DOHH2 (cell line): ENCODE data around the gene INPP4B.

Source experiments
- H3F3A ChIP-seq: fragments of 200-600 bp; sonication (generic), shearing (Covaris generic); 2 replicates; pipeline ENCODE4 v1.6.0; 2016; ENCODE audit warnings: antibody characterized with exemption, mild to moderate bottlenecking; ENCODE audit not compliant: control insufficient read depth, insufficient read depth
- H3K27ac ChIP-seq: fragments of 200-600 bp; sonication (generic); 2 replicates; pipeline ENCODE4 v1.5.1; 2014; ENCODE audit warnings: low read depth, mild to moderate bottlenecking, low read length, moderate library complexity
- H3K27me3 ChIP-seq: fragments of 200-600 bp; sonication (generic); 2 replicates; pipeline ENCODE4 v1.6.1; 2014; ENCODE audit warnings: mild to moderate bottlenecking, low read length, mixed read lengths; ENCODE audit not compliant: control insufficient read depth
- H3K36me3 ChIP-seq: fragments of 200-600 bp; sonication (generic); 2 replicates; pipeline ENCODE4 v1.6.1; 2014; ENCODE audit warnings: mild to moderate bottlenecking, low read length, moderate library complexity, mixed read lengths; ENCODE audit not compliant: control insufficient read depth
- H3K4me1 ChIP-seq: fragments of 200-600 bp; sonication (generic); 2 replicates; pipeline ENCODE4 v1.6.1; 2014; ENCODE audit warnings: mild to moderate bottlenecking, low read length, mixed read lengths; ENCODE audit not compliant: control insufficient read depth
- H3K4me2 ChIP-seq: fragments of 200-600 bp; sonication (generic); 2 replicates; pipeline ENCODE4 v1.6.0; 2014; ENCODE audit warnings: mild to moderate bottlenecking, low read length, moderate library complexity
- H3K4me3 ChIP-seq: fragments of 200-600 bp; sonication (generic); 2 replicates; pipeline ENCODE4 v1.5.1; 2014; ENCODE audit warnings: mild to moderate bottlenecking, low read length, mixed read lengths
- H3K79me2 ChIP-seq: fragments of 200-600 bp; sonication (generic); 2 replicates; pipeline ENCODE4 v1.6.1; 2014; ENCODE audit warnings: mild to moderate bottlenecking, low read length, mixed read lengths; ENCODE audit not compliant: control insufficient read depth
- H3K9me2 ChIP-seq: fragments of 200-600 bp; sonication (generic); replicated peaks from 2 replicates; pipeline ENCODE4 v1.6.1; 2014; ENCODE audit warnings: mild to moderate bottlenecking, low read length, mixed read lengths; ENCODE audit not compliant: control insufficient read depth
- H3K9me3 ChIP-seq: fragments of 200-600 bp; sonication (generic); 2 replicates; pipeline ENCODE4 v1.6.1; 2014; ENCODE audit warnings: antibody characterized with exemption, low read length, mixed read lengths; ENCODE audit not compliant: control insufficient read depth, insufficient read depth
- H4K20me1 ChIP-seq: fragments of 200-600 bp; sonication (generic); 2 replicates; pipeline ENCODE4 v1.6.0; 2014; ENCODE audit warnings: low read depth, mild to moderate bottlenecking, antibody characterized with exemption, low read length, moderate library complexity; ENCODE audit not compliant: control insufficient read depth, insufficient read depth
- CTCF ChIP-seq: fragments of 200-600 bp; sonication (generic); IDR thresholded peaks from one replicate; pipeline ENCODE4 v1.5.1; 2014; ENCODE audit warnings: antibody characterized with exemption, mild to moderate bottlenecking, low read depth, low read length; ENCODE audit not compliant: poor library complexity, severe bottlenecking
- EZH2phosphoT487 ChIP-seq: fragments of 200-600 bp; sonication (generic); IDR thresholded peaks from 2 replicates; pipeline ENCODE4 v1.6.1; 2017; ENCODE audit warnings: borderline replicate concordance, mild to moderate bottlenecking, antibody characterized with exemption, low read length, moderate library complexity, mixed read lengths

The INPP4B gene

GRCh38 chr4:142567199-142567598 lies 278.9 kb downstream of the INPP4B start:
- Histone ChIP-seq H3F3A (no peaks in the 10 kb centered on the region), H3K4me3 (no peak overlapping the region), H3K36me3 (no peaks in the 10 kb centered on the region), H3K27ac (no peak overlapping the region), H4K20me1 (no peaks in the 10 kb centered on the region), H3K27me3 (no peaks in the 10 kb centered on the region), H3K4me2 (no peak overlapping the region), H3K4me1 (no peaks in the 10 kb centered on the region), H3K9me3 (no peaks in the 10 kb centered on the region), H3K9me2 (no peaks in the 10 kb centered on the region), H3K79me2 (no peaks in the 10 kb centered on the region)
- TF ChIP-seq CTCF (no peak), EZH2phosphoT487 (no peak)

DNA sequence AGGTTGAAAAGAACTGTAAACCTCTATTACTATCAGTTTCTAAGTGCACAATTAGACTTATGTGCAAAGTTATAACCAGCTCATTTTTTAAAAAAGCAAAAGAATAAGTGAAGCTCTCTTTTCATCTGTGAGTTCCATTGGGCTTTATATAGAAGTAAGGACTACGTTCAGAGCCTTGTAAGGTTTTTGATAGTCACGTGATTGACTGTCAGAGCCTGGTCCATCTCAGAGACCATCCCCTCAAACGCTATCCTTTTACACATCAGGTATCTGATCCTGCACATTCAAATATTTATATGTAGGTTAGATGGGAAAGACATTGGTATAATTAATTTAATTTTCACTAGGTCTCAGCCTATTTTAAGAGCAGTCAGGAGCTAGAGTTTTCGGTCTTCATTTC lies 279.3 kb downstream of the INPP4B start:
- Histone ChIP-seq H3K4me2 (no peak overlapping the region), H4K20me1 (no peaks in the 10 kb centered on the region), H3K27me3 (no peaks in the 10 kb centered on the region), H3K4me3 (no peak overlapping the region), H3K36me3 (no peaks in the 10 kb centered on the region), H3K79me2 (no peaks in the 10 kb centered on the region), H3K27ac (no peak overlapping the region), H3K4me1 (no peaks in the 10 kb centered on the region), H3K9me3 (no peaks in the 10 kb centered on the region), H3K9me2 (no peaks in the 10 kb centered on the region), H3F3A (no peaks in the 10 kb centered on the region)
- no peak for TF ChIP-seq EZH2phosphoT487
- TF ChIP-seq CTCF, result no peak

DNA sequence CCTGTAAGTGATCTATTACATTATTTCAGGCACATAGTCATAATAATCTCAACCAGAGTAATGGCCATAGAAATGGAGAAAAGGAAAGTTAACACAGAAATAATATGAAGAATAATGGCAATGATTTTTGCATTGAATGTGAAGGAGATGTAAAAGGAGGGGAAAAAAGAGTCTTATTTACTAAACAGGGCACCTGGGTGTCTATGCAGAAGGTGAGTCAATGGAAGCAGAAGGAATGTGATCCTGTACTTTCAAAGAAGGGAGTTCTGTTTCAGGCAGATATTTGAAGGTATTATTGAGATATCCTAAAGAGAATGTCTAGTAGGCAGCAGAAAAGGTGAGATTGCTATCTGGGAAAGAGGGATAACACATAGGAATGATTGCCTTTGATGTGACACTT lies 279.9 kb downstream of the INPP4B start:
- Histone ChIP-seq H3K27me3 (no peaks in the 10 kb centered on the region), H3K4me2 (no peak overlapping the region), H3K79me2 (no peaks in the 10 kb centered on the region), H3K4me3 (no peak overlapping the region), H3K9me3 (no peaks in the 10 kb centered on the region), H3K4me1 (no peaks in the 10 kb centered on the region), H3K9me2 (no peaks in the 10 kb centered on the region), H3K27ac (no peak overlapping the region), H3F3A (no peaks in the 10 kb centered on the region), H4K20me1 (no peaks in the 10 kb centered on the region), H3K36me3 (no peaks in the 10 kb centered on the region)
- no peak for TF ChIP-seq CTCF
- no peak for TF ChIP-seq EZH2phosphoT487

DNA sequence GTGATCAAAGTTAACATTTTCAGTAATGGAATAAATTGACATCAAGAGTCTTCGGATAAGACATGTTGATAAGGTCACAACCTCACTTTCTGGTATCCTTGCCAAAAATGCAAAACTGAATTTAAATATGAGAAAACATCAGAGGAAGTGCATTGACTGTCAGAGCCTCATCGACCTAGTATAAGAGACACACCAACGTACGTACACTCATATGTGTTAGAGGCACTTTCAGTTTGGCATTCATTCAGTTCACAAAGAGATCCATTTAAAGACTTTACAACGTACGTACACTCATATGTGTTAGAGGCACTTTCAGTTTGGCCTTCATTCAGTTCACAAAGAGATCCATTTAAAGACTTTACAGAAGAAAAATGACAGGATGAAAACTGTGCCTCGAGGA lies 280.3 kb downstream of the INPP4B start:
- H3K79me2 ChIP-seq, result no peaks in the 10 kb centered on the region
- no peaks in the 10 kb centered on the region for H3K9me2 ChIP-seq
- TF ChIP-seq CTCF (no peak), EZH2phosphoT487 (no peak)
- no peak overlapping the region for H3K27ac ChIP-seq
- no peaks in the 10 kb centered on the region for H3K36me3 ChIP-seq
- H3F3A ChIP-seq, result no peaks in the 10 kb centered on the region
- H3K9me3 ChIP-seq, result no peaks in the 10 kb centered on the region
- H4K20me1 ChIP-seq, result no peaks in the 10 kb centered on the region
- no peaks in the 10 kb centered on the region for H3K4me1 ChIP-seq
- H3K4me2 ChIP-seq, result no peak overlapping the region
- no peaks in the 10 kb centered on the region for H3K27me3 ChIP-seq
- H3K4me3 ChIP-seq, result no peak overlapping the region
